ENCODE measurements around the gene CLIC6.

Gene CLIC6

GRCh38 chr21:34671462-34671861 lies 2.7 kb downstream of the CLIC6 start:
- no peak overlapping the region for H3K27ac ChIP-seq
- TF ChIP-seq ZFX (IDR thresholded peaks at IDR 0.05) (no peak), CTCF (conservative IDR thresholded peaks at IDR 0.05) (no peak)

GRCh38 chr21:34671891-34672290 lies 3.1 kb downstream of the CLIC6 start:
- no peak for TF ChIP-seq CTCF (conservative IDR thresholded peaks at IDR 0.05)
- no peak for TF ChIP-seq ZFX (IDR thresholded peaks at IDR 0.05)
- H3K27ac ChIP-seq, result no peak overlapping the region

DNA sequence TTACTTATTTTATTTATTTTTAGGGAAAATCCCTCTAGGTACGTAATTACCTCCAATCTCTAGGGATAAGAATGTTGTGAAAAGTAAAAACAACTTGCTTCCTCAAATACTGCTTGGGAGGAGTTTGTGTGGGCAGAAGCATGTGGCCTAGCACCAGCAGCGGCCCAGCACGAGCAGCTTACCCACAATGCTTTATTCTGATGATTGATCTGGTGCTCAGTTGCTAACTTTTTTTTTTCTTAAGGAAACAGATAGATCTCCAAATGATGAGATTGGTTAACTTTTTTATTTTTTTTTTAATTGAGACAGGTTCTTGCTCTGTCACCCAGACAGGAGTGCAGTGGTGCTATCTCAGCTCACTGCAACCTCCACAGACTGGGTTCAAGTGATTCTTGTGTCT lies 4.2 kb downstream of the CLIC6 start:
- H3K27ac ChIP-seq, result no peak overlapping the region
- TF ChIP-seq CTCF (conservative IDR thresholded peaks at IDR 0.05), result no peak
- TF ChIP-seq ZFX (IDR thresholded peaks at IDR 0.05), result no peak

DNA sequence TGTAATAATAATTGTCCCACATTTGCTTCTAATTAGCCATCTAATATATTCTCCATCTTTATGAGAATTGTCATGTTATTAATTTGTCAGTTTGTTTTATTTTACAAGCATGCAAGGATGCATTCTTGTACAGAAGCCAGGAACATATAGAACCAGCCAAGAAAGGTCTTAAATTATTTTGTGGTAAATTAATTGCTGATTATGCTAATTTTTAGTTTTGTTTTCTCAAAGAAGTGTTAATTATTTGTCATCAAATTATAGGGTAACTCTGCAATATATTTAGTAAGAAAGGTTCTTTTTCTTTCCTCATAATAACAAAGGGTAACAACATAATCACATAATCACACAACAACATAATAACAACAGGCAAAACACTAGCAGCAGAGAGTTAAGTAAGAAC lies 5.7 kb downstream of the CLIC6 start:
- no peak overlapping the region; the same call in 1 of the 2 replicates for H3K27ac ChIP-seq
- TF ChIP-seq CTCF (conservative IDR thresholded peaks at IDR 0.05), result no peak
- no peak for TF ChIP-seq ZFX (IDR thresholded peaks at IDR 0.05)

- TF ChIP-seq CTCF (conservative IDR thresholded peaks at IDR 0.05) (no peak), ZFX (IDR thresholded peaks at IDR 0.05) (no peak)
- H3K27ac ChIP-seq, result peak overlapping the region; percentile 8; the same call in 1 of the 2 replicates
Measured at GRCh38 chr21:34675871-34676270, 7.1 kb downstream of the CLIC6 start.

DNA sequence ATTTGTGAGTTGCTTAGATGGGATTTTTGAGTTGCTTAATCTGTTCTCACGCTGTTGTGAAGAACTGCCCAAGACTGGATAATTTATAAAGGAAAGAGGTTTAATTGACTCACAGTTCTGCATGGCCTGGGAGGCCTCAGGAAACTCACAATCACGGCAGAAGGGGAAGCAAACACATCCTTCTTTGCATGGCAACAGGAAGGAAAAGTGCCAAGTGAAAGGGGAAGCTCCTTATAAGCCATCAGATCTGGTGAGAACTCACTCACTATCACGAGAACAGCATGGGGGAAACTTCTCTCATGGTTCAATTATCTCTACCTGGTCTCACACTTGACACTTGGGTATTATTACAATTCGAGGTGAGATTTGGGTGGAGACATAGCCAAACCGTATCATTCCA lies 10.3 kb downstream of the CLIC6 start:
- no peak overlapping the region for H3K27ac ChIP-seq
- TF ChIP-seq CTCF (conservative IDR thresholded peaks at IDR 0.05), result no peak
- TF ChIP-seq ZFX (IDR thresholded peaks at IDR 0.05), result no peak

DNA sequence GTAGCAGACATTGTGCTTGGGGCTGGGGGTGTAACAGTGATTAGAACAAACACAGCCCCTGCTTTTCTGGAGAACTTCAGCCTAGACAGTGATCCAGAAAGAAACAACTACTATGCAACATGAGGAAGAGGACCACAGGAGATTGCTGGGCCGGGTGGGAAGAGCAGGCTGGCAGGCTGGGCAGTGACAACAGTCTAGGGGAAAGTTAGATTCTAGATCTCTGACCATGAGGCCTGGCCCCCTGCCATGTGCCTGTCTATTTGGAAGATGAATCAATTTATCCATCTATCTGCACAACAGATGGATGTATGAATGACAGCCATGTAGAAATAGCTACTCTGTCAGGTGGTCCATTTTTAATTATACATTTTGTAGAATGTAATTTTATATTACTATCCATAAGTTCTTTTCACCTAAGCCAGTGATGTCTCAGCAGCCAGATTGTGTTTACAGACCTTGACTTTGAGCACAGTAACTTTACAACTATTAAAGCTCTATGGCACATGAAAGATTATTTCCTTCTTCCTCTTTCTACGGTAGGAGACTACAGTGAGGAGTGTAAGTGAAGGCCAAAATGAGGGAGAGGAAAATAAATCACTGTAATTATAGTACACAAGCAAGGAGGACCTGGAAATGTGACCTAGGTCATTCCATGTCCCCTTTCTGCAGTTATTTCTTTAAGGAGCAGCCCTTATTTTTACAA lies 15.5 kb downstream of the CLIC6 start:
- no peak overlapping the region for H3K27ac ChIP-seq
- TF ChIP-seq CTCF (conservative IDR thresholded peaks at IDR 0.05), result no peak
- no peak for TF ChIP-seq ZFX (IDR thresholded peaks at IDR 0.05)

Measured in C4-2B (cell line).